ENCODE measurements around the gene TARP.

- TF ChIP-seq SIN3A (IDR thresholded peaks at IDR 0.05; ENCODE audit: borderline replicate concordance, low read depth, low read length) (no peak), EZH2phosphoT487 (IDR thresholded peaks at IDR 0.05; ENCODE audit: borderline replicate concordance, low read depth) (no peak), POLR2AphosphoS5 (IDR thresholded peaks at IDR 0.05; ENCODE audit: low read depth, low read length) (no peak)
Observed at GRCh38 chr7:38306171-38306570, 32.7 kb upstream of the TARP start.
